H1 (cell line): ENCODE measurements around the gene SAMD4A. TPM values are rescaled to one million over a fixed set of nuclear protein-coding genes. Genes with fewer than 3 reads are reported as not detected.

Experiments
- BACH1 ChIP-seq: IDR thresholded peaks from 2 replicates; pipeline ENCODE4 v1.6.1; 2012; ENCODE audit warnings: low read length, improper control_type of control experiment
- CBX8 ChIP-seq: fragments of 300-800, 300-1000 bp; sonication (generic); IDR thresholded peaks from 2 replicates; pipeline ENCODE4 v1.7.1; 2016; ENCODE audit warnings: low read depth, low read length, borderline replicate concordance
- MAFK ChIP-seq: IDR thresholded peaks from 2 replicates; pipeline ENCODE4 v1.6.1; 2012; ENCODE audit warnings: low read depth, mild to moderate bottlenecking, improper control_type of control experiment, low read length
- POLR2AphosphoS5 ChIP-seq: IDR thresholded peaks from 2 replicates; pipeline ENCODE4 v1.6.1; 2011; ENCODE audit warnings: low read depth, low read length
- POU5F1 ChIP-seq: IDR thresholded peaks from 2 replicates; pipeline ENCODE4 v1.6.1; 2011; ENCODE audit warnings: low read depth, mild to moderate bottlenecking, low read length, moderate library complexity
- RAD21 ChIP-seq, 2 experiments: IDR thresholded peaks in 1 of 2; conservative IDR thresholded peaks in 1 of 2; 2 replicates each; pipeline ENCODE4 v1.6.1; 2011; ENCODE audit warnings: low read depth in 2 of 2, low read length in 2 of 2, improper control_type of control experiment in 1 of 2, inconsistent platforms in 1 of 2, mild to moderate bottlenecking in 1 of 2, moderate library complexity in 1 of 2
- RXRA ChIP-seq: IDR thresholded peaks from 2 replicates; pipeline ENCODE4 v1.6.1; 2011; ENCODE audit warnings: low read depth, mild to moderate bottlenecking, low read length, moderate library complexity; ENCODE audit not compliant: insufficient read depth
- SAP30 ChIP-seq: fragments of 300-600 bp; sonication (generic); IDR thresholded peaks from 2 replicates; pipeline ENCODE4 v1.7.1; 2012; ENCODE audit warnings: low read length, moderate library complexity, mild to moderate bottlenecking, inconsistent platforms; ENCODE audit not compliant: insufficient read depth, insufficient replicate concordance
- SP4 ChIP-seq: IDR thresholded peaks from 2 replicates; pipeline ENCODE4 v1.6.1; 2012; ENCODE audit warnings: low read length, inconsistent platforms
- TAF1 ChIP-seq: IDR thresholded peaks from 2 replicates; pipeline ENCODE4 v1.6.1; 2011; ENCODE audit warnings: mild to moderate bottlenecking, low read depth, low read length
- polyA plus RNA-seq, 7 experiments: library from polyadenylated mRNA; depleted of rRNA in 3 of 7; stranded (reverse) in 5 of 7; unstranded in 2 of 7; fragments of >200 nt in 5 of 7; fragments of 200-250 nt in 2 of 7; gene quantifications; 1 replicate in 5 of 7; 2 replicates in 1 of 7; 4 replicates in 1 of 7; pipeline versions ENCODE4 v1.2.1 to v1.2.3, GENCODE V29; 2011 to 2013; ENCODE audit warnings: missing spikeins in 2 of 7, mixed read lengths in 2 of 7
- total RNA-seq: library from RNA; stranded (reverse); fragmentation: NEBNext Ultra II Directional; extraction: Animal tissue kit (Norgen Biotek cat#: 25700); gene quantifications from 2 replicates; pipeline ENCODE4 v1.2.1, GENCODE V29; 2021
- TF ChIP-seq, protein P1 (sequence below): fragments of 300-600 bp; sonication (generic); IDR thresholded peaks from 2 replicates; pipeline ENCODE4 v1.7.1; 2012; ENCODE audit warnings: low read length, moderate library complexity, mild to moderate bottlenecking, inconsistent platforms; ENCODE audit not compliant: insufficient replicate concordance

Gene SAMD4A
- total and polyA plus RNA-seq, 2 of the 8 experiments (the other 6 are each of a cell fraction or from before 2014, with no cell fraction given), result 2.4 to 12.3 TPM

- TF ChIP-seq, protein P1, sequence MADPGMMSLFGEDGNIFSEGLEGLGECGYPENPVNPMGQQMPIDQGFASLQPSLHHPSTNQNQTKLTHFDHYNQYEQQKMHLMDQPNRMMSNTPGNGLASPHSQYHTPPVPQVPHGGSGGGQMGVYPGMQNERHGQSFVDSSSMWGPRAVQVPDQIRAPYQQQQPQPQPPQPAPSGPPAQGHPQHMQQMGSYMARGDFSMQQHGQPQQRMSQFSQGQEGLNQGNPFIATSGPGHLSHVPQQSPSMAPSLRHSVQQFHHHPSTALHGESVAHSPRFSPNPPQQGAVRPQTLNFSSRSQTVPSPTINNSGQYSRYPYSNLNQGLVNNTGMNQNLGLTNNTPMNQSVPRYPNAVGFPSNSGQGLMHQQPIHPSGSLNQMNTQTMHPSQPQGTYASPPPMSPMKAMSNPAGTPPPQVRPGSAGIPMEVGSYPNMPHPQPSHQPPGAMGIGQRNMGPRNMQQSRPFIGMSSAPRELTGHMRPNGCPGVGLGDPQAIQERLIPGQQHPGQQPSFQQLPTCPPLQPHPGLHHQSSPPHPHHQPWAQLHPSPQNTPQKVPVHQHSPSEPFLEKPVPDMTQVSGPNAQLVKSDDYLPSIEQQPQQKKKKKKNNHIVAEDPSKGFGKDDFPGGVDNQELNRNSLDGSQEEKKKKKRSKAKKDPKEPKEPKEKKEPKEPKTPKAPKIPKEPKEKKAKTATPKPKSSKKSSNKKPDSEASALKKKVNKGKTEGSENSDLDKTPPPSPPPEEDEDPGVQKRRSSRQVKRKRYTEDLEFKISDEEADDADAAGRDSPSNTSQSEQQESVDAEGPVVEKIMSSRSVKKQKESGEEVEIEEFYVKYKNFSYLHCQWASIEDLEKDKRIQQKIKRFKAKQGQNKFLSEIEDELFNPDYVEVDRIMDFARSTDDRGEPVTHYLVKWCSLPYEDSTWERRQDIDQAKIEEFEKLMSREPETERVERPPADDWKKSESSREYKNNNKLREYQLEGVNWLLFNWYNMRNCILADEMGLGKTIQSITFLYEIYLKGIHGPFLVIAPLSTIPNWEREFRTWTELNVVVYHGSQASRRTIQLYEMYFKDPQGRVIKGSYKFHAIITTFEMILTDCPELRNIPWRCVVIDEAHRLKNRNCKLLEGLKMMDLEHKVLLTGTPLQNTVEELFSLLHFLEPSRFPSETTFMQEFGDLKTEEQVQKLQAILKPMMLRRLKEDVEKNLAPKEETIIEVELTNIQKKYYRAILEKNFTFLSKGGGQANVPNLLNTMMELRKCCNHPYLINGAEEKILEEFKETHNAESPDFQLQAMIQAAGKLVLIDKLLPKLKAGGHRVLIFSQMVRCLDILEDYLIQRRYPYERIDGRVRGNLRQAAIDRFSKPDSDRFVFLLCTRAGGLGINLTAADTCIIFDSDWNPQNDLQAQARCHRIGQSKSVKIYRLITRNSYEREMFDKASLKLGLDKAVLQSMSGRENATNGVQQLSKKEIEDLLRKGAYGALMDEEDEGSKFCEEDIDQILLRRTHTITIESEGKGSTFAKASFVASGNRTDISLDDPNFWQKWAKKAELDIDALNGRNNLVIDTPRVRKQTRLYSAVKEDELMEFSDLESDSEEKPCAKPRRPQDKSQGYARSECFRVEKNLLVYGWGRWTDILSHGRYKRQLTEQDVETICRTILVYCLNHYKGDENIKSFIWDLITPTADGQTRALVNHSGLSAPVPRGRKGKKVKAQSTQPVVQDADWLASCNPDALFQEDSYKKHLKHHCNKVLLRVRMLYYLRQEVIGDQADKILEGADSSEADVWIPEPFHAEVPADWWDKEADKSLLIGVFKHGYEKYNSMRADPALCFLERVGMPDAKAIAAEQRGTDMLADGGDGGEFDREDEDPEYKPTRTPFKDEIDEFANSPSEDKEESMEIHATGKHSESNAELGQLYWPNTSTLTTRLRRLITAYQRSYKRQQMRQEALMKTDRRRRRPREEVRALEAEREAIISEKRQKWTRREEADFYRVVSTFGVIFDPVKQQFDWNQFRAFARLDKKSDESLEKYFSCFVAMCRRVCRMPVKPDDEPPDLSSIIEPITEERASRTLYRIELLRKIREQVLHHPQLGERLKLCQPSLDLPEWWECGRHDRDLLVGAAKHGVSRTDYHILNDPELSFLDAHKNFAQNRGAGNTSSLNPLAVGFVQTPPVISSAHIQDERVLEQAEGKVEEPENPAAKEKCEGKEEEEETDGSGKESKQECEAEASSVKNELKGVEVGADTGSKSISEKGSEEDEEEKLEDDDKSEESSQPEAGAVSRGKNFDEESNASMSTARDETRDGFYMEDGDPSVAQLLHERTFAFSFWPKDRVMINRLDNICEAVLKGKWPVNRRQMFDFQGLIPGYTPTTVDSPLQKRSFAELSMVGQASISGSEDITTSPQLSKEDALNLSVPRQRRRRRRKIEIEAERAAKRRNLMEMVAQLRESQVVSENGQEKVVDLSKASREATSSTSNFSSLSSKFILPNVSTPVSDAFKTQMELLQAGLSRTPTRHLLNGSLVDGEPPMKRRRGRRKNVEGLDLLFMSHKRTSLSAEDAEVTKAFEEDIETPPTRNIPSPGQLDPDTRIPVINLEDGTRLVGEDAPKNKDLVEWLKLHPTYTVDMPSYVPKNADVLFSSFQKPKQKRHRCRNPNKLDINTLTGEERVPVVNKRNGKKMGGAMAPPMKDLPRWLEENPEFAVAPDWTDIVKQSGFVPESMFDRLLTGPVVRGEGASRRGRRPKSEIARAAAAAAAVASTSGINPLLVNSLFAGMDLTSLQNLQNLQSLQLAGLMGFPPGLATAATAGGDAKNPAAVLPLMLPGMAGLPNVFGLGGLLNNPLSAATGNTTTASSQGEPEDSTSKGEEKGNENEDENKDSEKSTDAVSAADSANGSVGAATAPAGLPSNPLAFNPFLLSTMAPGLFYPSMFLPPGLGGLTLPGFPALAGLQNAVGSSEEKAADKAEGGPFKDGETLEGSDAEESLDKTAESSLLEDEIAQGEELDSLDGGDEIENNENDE, result no peak
- no peak for TF ChIP-seq SAP30
- no peak for TF ChIP-seq RXRA
- TF ChIP-seq MAFK, result no peak
- no peak for TF ChIP-seq POLR2AphosphoS5
- no peak for TF ChIP-seq CBX8
- no peak for TF ChIP-seq BACH1
- TF ChIP-seq POU5F1, result no peak
- TF ChIP-seq TAF1, result no peak
- no peak for TF ChIP-seq RAD21 (IDR thresholded peaks at IDR 0.05 in 1 of 2, conservative IDR thresholded peaks at IDR 0.05 in 1 of 2; ENCODE audit: low read depth in 2 of 2, low read length in 2 of 2)
- TF ChIP-seq SP4, result no peak
Measured at GRCh38 chr14:54570047-54570446, 3.1 kb downstream of the SAMD4A start (continued).
